ENCODE results near the gene SCN3B.
A peak's percentile ranks its signal among the peaks of the same experiment; 100 is the strongest.

- no peak for TF ChIP-seq CTCF (IDR thresholded peaks at IDR 0.05; ENCODE audit: low read depth, low read length)
- 0 out of 2 replicates have a peak, but pooled peaks have one; percentile 15 for TF ChIP-seq MAX (IDR thresholded peaks at IDR 0.05; ENCODE audit: low read depth, low read length)
Measured at GRCh38 chr11:123587044-123587443, 67.4 kb downstream of the SCN3B start.
